Mucosa of descending colon (tissue), 3 donors: ENCODE results near the gene CCDC141. TPM values are rescaled to one million over a fixed set of nuclear protein-coding genes. Genes with fewer than 3 reads are reported as not detected.

Source experiments
- ATAC-seq: fragments of 200-7000 bp; cut with Tn5 transposase; one replicate; pipeline ENCODE4 v1.9.1; 2020; ENCODE audit warnings: mild to moderate bottlenecking, moderate library complexity
- DNase-seq, 3 donors: peaks; one replicate each; pipeline ENCODE4 v3.0.0-alpha.2; 2020
- H3K36me3 ChIP-seq: fragments of 200-600 bp; one replicate; pipeline ENCODE4 v1.8.0; 2021; ENCODE audit warnings: low read depth, mild to moderate bottlenecking
- H3K4me1 ChIP-seq: fragments of 200-600 bp; one replicate; pipeline ENCODE4 v1.8.0; 2021; ENCODE audit warnings: low read depth, mild to moderate bottlenecking
- H3K4me3 ChIP-seq: fragments of 200-600 bp; one replicate; pipeline ENCODE4 v1.8.0; 2021; ENCODE audit warnings: mild to moderate bottlenecking
- H3K9me3 ChIP-seq: fragments of 200-600 bp; one replicate; pipeline ENCODE4 v1.8.0; 2021; ENCODE audit warnings: mild to moderate bottlenecking
- CTCF ChIP-seq: fragments of 200-600 bp; IDR thresholded peaks from one replicate; pipeline ENCODE4 v1.8.0; 2022; ENCODE audit warnings: antibody characterized with exemption, mild to moderate bottlenecking
- intact Hi-C, 2 donors: fragments of 100-400 bp; cut with DNase I in 1 of 2; cut with micrococcal nuclease in 1 of 2; formaldehyde crosslinking; loops; one replicate each; pipeline versions ENCODE4 v1.11.0 to v1.11.1; 2022; cut with DNase I, micrococcal nuclease
- total RNA-seq, 3 donors: library from RNA; stranded (reverse); fragmentation: NEBNext Ultra II Directional in 2 of 3; extraction: Animal tissue kit (Norgen Biotek cat#: 25700) in 2 of 3; gene quantifications; one replicate each; pipeline versions ENCODE4 v1.2.1 to v1.2.4, GENCODE V29; 2021 to 2023
- donor health status: DM: no; HTN: no; CAD: no; lungs with moderate emphysema.
- donor health status: DM: no; HTN: no; CAD: no.
- donor health status: DM: no; HTN: yes; CAD: no.

CCDC141 gene
- total RNA-seq, 3 donors from 2014 or later, result 1.5 to 7.4 (median 1.8) TPM

- Histone ChIP-seq H3K4me3 (no peak overlapping the region), H3K4me1 (no peaks in the 10 kb centered on the region), H3K36me3 (no peaks in the 10 kb centered on the region), H3K9me3 (no peaks in the 10 kb centered on the region)
- DNase-seq (no peak), ATAC-seq (no peak)
- intact Hi-C loops, result no loop called here
- no peak for TF ChIP-seq CTCF
Measured at GRCh38 chr2:178834086-178834485, 215.9 kb downstream of the CCDC141 start.

- Histone ChIP-seq H3K36me3 (no peaks in the 10 kb centered on the region), H3K4me3 (no peak overlapping the region), H3K9me3 (no peaks in the 10 kb centered on the region), H3K4me1 (no peaks in the 10 kb centered on the region)
- no peak for TF ChIP-seq CTCF
- no peak for ATAC-seq
- no peak for DNase-seq
- intact Hi-C loops, result no loop called here
Measured at GRCh38 chr2:178833382-178833781, 216.6 kb downstream of the CCDC141 start.

- no peaks in the 10 kb centered on the region for H3K4me1 ChIP-seq
- no peak for TF ChIP-seq CTCF
- no peaks in the 10 kb centered on the region for H3K9me3 ChIP-seq
- H3K4me3 ChIP-seq, result no peak overlapping the region
- no peaks in the 10 kb centered on the region for H3K36me3 ChIP-seq
- intact Hi-C loops, result no loop called here
- no peak for DNase-seq
- no peak for ATAC-seq
Measured at GRCh38 chr2:178830451-178830850, 219.5 kb downstream of the CCDC141 start.

- Histone ChIP-seq H3K4me3 (no peak overlapping the region), H3K36me3 (no peaks in the 10 kb centered on the region), H3K4me1 (no peaks in the 10 kb centered on the region), H3K9me3 (no peaks in the 10 kb centered on the region)
- DNase-seq (no peak), ATAC-seq (no peak)
- intact Hi-C loops, result no loop called here
- TF ChIP-seq CTCF, result no peak
Measured at GRCh38 chr2:178829981-178830380, 220.0 kb downstream of the CCDC141 start.

- Histone ChIP-seq H3K4me3 (no peak overlapping the region), H3K36me3 (no peaks in the 10 kb centered on the region), H3K9me3 (no peaks in the 10 kb centered on the region), H3K4me1 (no peaks in the 10 kb centered on the region)
- no peak for TF ChIP-seq CTCF
- ATAC-seq (no peak), DNase-seq (no peak)
- intact Hi-C loops, result no loop called here
Measured at GRCh38 chr2:178829299-178829960, 220.5 kb downstream of the CCDC141 start.

GRCh38 chr2:178828486-178828881 lies 221.5 kb downstream of the CCDC141 start:
- no peak for ATAC-seq

More at GRCh38 chr2:178828486-178828881, 221.5 kb downstream of the CCDC141 start:
- intact Hi-C loops, result no loop called here
- Histone ChIP-seq H3K36me3 (no peaks in the 10 kb centered on the region), H3K4me3 (no peak overlapping the region), H3K9me3 (no peaks in the 10 kb centered on the region), H3K4me1 (no peaks in the 10 kb centered on the region)
- no peak for TF ChIP-seq CTCF
- DNase-seq, result no peak
